GM12801 (cell line): ENCODE results near the gene NCOR2.

ENCODE experiments used
- TF ChIP-seq, protein P1 (sequence below): IDR thresholded peaks from one replicate; pipeline ENCODE4 v1.5.1; 2011; ENCODE audit warnings: control low read depth; ENCODE audit not compliant: insufficient read length; ENCODE audit errors: extremely low read depth

Gene NCOR2

DNA sequence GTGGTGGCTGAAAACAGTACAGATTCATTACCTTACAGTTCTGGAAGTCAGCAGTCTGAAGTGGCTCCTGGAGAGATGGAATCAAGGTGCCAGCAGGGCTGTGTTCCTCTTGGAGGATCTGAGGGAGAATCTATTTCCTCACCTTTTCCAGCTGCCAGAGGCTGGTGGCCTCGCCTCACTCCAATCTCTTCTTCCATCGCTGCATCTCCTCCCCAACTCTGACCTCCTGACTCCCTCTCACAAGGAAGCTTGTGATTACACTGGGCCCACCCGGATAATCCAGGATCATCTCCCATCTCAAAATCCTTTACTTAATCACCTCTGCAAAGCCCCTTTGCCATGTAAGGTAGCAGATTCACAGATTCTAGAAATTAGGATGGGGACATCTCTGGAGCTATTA is 11.4 kb upstream of the NCOR2 start:
- TF ChIP-seq, protein P1, sequence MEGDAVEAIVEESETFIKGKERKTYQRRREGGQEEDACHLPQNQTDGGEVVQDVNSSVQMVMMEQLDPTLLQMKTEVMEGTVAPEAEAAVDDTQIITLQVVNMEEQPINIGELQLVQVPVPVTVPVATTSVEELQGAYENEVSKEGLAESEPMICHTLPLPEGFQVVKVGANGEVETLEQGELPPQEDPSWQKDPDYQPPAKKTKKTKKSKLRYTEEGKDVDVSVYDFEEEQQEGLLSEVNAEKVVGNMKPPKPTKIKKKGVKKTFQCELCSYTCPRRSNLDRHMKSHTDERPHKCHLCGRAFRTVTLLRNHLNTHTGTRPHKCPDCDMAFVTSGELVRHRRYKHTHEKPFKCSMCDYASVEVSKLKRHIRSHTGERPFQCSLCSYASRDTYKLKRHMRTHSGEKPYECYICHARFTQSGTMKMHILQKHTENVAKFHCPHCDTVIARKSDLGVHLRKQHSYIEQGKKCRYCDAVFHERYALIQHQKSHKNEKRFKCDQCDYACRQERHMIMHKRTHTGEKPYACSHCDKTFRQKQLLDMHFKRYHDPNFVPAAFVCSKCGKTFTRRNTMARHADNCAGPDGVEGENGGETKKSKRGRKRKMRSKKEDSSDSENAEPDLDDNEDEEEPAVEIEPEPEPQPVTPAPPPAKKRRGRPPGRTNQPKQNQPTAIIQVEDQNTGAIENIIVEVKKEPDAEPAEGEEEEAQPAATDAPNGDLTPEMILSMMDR, result no peak

DNA sequence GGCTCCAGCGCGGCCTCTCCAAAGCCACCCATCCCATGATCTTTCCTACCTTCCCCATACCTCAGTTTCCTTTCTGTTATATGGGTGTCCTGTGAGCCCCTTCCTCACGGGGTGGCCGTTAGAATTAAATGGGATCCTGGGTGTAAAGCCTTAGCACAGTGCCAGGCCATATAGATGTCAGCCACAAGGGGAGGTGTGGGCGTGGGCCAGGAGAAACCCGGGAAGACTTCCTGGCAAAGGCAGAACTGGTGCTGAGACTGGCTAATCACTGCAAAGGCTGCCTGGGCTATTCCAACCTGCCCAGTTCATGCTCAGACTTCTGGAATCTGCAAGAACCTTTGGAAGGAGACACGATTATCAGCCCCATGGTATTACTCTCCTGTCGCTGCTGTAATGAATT is 11.0 kb upstream of the NCOR2 start:
- TF ChIP-seq, protein P1, result no peak

DNA sequence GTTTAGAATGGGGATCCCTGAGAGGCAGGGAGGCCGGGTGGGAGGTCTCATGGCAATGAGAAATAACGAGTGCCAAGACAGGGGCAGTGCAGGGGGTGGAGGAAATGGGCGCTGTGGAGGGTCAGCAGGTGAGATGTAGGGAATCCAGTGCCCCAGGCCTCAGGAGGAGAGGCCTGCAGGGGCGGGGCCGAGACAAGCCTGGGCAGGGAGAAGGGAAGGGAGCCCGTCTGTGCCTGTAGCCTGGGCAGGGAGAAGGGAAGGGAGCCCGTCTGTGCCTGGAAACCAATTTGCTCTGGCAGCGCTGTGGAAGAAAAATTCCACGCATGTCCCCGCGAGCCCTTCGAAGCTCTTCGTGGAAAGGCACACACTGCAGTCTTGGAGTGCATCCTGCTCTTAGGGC is 10.6 kb upstream of the NCOR2 start:
- TF ChIP-seq, protein P1, result no peak

DNA sequence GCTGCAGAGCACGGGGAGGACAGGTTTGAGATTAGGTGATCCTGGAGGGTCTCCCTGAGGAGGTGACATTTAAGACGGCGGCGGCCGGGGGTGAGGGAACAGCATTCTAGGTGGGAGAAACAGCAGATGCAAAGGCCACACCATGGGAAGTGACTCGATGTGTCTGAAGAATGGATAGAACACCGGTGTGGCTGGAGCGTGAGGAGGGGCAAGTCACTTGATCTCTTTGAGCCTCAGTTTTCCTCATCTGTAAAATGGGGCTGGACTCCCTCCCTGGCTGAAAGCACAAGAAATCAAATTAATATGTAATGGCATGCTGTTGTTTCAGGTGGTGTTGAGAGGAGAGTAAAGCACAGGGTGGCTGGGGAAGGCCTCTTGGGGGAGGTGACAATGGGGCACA is 10.0 kb upstream of the NCOR2 start:
- TF ChIP-seq, protein P1, result no peak

DNA sequence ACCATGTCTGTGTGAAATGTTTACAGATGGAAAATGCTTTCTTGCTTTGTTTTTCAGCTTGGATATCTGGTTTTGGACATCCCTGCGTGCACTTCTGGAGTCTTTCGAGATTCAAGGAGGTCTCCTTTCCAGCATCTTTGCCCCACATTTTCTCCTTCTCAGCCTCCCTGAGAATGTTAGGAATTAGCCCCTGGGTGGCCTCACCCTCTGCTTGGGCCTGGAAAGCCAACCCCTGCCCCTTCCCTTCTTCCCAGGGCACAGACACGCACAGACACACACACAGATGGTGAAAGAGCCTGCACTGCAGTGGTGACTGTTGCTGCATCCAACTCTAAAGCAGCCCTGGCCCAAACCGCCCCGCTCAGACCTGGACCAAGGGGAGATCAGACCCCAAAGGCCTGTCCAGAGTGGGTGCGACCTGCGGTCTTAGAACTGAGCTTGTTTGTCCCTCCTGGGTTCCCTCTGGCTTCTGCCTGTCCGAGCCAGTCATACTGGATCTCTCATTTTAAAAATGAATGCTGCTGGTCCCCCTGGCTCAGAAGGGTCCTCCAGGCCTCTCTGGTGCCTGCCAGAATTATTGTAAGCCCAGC is 8.7 kb upstream of the NCOR2 start:
- TF ChIP-seq, protein P1, result no peak

DNA sequence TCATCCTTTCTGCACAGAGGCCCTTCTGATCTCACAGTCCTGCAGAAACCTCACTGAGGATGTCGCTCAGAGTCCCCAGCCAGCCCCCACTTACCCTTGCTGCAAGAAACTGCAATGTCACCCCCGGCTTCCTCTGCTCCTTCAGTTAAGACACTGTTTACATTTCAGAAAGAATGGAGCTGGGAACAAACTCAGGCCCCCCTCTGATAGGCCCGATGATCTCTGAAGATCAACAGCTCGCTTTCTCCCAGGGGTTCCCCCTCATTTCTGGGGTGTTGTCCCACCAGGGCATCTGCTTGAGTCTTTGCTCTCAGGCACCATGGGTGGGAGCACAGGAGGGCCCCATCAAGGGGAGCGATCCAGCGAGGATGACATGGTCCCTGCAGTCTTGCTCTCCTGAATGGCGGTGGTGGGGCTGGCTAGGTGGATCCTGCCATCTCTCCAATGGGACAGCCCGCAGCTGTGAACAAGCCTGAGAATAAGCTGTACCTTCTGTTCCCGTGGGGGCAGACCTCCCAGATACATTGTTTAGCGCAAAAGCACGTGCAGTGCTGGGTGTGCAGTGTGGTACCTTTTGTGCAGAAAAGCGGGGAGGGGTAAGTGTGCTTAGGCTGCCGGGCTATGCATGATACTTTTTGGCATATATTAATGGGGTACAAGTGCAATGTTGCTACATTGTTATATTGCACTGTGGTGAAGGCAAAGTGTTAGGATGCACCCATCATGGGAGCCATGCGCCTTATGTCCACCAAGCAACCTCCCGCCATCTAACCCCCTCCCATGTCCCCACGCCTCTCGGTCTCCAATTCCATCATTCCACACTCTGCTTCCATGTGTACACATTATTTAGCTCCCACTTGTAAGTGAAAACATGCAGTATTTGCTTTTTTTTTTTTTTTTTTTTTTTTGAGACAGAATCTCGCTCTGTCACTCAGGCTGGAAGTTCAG is 6.7 kb upstream of the NCOR2 start:
- TF ChIP-seq, protein P1, result no peak

DNA sequence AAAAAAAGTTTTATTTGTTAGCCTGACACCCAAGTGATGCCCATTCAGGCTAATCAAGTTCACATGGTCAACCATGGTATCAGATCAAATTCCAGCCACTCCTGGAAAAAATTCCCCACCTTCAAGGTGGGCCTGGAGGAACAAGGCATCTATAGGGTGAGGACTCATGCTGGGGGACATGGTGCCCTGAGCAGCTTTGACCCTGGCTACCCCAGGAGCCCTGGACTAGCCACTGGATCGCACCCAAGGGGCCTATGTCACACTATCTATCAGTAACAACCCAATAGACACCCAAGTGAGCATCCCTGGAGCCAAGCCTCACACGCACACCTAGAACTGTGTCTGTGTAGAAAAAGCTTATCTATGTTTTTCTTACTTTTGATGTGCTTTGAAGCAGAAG is 4.1 kb upstream of the NCOR2 start:
- TF ChIP-seq, protein P1, result no peak
